ENCODE results near the gene MRPS2. TPM values are rescaled to one million over a fixed set of nuclear protein-coding genes. Genes with fewer than 3 reads are reported as not detected.

MRPS2 gene
- total and polyA plus RNA-seq, 4 donors: 10.9 to 71.8 (median 31.5) TPM

GRCh38 chr9:135550344-135550918 is 49.9 kb downstream of the MRPS2 start (continued):
- TF ChIP-seq EGR1 (IDR thresholded peaks at IDR 0.05; ENCODE audit: low read depth in 2 of 2) (no peak), YY1 (IDR thresholded peaks at IDR 0.05) (no peak), RXRA (IDR thresholded peaks at IDR 0.05) (no peak), RAD21 (IDR thresholded peaks at IDR 0.05) (no peak)

GRCh38 chr9:135551031-135551430 is 50.5 kb downstream of the MRPS2 start:
- H3K36me3 ChIP-seq (ENCODE audit: control insufficient read depth in 4 of 4, insufficient read depth in 3 of 4, low read depth in 1 of 4, low read length in 3 of 4): no peaks in the 10 kb centered on the region
- TF ChIP-seq GABPA (IDR thresholded peaks at IDR 0.05 in 1 of 2, conservative IDR thresholded peaks at IDR 0.05 in 1 of 2) (no peak), FOXA1 (IDR thresholded peaks at IDR 0.05) (no peak), SP1 (IDR thresholded peaks at IDR 0.05) (no peak), HNF4G (IDR thresholded peaks at IDR 0.05) (no peak), YY1 (IDR thresholded peaks at IDR 0.05) (no peak), REST (IDR thresholded peaks at IDR 0.05) (no peak), TAF1 (conservative IDR thresholded peaks at IDR 0.05) (no peak), HNF4A (conservative IDR thresholded peaks at IDR 0.05) (no peak), MAX (IDR thresholded peaks at IDR 0.05) (no peak), FOXA2 (IDR thresholded peaks at IDR 0.05) (no peak), JUND (IDR thresholded peaks at IDR 0.05) (no peak)
- no peak for DNase-seq (ENCODE audit: low spot score)
- H3K9ac ChIP-seq (ENCODE audit: low read depth in 1 of 2, low read length in 2 of 2): no peak overlapping the region
- H3K27ac ChIP-seq (ENCODE audit: low read depth in 1 of 2, low read length in 2 of 2): no peak overlapping the region
- no peak overlapping the region for H3K4me3 ChIP-seq (ENCODE audit: low read depth in 1 of 3, low read length in 3 of 3)
- H3K4me1 ChIP-seq (ENCODE audit: control insufficient read depth in 4 of 4, insufficient read depth in 4 of 4, low read length in 3 of 4): no peaks in the 10 kb centered on the region
- no peaks in the 10 kb centered on the region for H3K9me3 ChIP-seq (ENCODE audit: control insufficient read depth in 4 of 4, low read length in 3 of 4)
- 63% methylated on average over 14 of the region's 14 CpGs for WGBS
- H3K27me3 ChIP-seq (ENCODE audit: control insufficient read depth in 4 of 4, insufficient read depth in 4 of 4, low read length in 3 of 4): no peaks in the 10 kb centered on the region

- H3K4me3 ChIP-seq (ENCODE audit: low read depth in 1 of 3, low read length in 3 of 3): no peak overlapping the region
- TF ChIP-seq GABPA (IDR thresholded peaks at IDR 0.05 in 1 of 2, conservative IDR thresholded peaks at IDR 0.05 in 1 of 2) (no peak), ZBTB33 (IDR thresholded peaks at IDR 0.05) (no peak), MAX (IDR thresholded peaks at IDR 0.05) (no peak), FOXA1 (IDR thresholded peaks at IDR 0.05) (no peak), RAD21 (IDR thresholded peaks at IDR 0.05) (no peak), NR2F2 (IDR thresholded peaks at IDR 0.05) (no peak)
- no peak for DNase-seq (ENCODE audit: low spot score)
- H3K36me3 ChIP-seq (ENCODE audit: control insufficient read depth in 4 of 4, insufficient read depth in 3 of 4, low read depth in 1 of 4, low read length in 3 of 4): no peaks in the 10 kb centered on the region
- H3K27me3 ChIP-seq (ENCODE audit: control insufficient read depth in 4 of 4, insufficient read depth in 4 of 4, low read length in 3 of 4): no peaks in the 10 kb centered on the region
- 87% methylated on average over 13 of the region's 13 CpGs for whole genome bisulfite sequencing
- H3K4me1 ChIP-seq (ENCODE audit: control insufficient read depth in 4 of 4, insufficient read depth in 4 of 4, low read length in 3 of 4): no peaks in the 10 kb centered on the region
- no peak overlapping the region for H3K27ac ChIP-seq (ENCODE audit: low read depth in 1 of 2, low read length in 2 of 2)
- no peaks in the 10 kb centered on the region for H3K9me3 ChIP-seq (ENCODE audit: control insufficient read depth in 4 of 4, low read length in 3 of 4)
- no peak overlapping the region for H3K9ac ChIP-seq (ENCODE audit: low read depth in 1 of 2, low read length in 2 of 2)
Observed at GRCh38 chr9:135551456-135551855, 51.0 kb downstream of the MRPS2 start.

Measured in liver (tissue), 9 donors.